NCI-H69 (cell line): ENCODE measurements around the gene OTUB1.
"Not testable (repeated sequence)": the region's sequence is repeated elsewhere in the genome, so short reads cannot be mapped to it uniquely, and the experiment has no call there.

Source experiments
- DNase-seq: peaks from one replicate; lab custom pipeline; 2025; lab: John Stamatoyannopoulos, UW

OTUB1 gene

DNA sequence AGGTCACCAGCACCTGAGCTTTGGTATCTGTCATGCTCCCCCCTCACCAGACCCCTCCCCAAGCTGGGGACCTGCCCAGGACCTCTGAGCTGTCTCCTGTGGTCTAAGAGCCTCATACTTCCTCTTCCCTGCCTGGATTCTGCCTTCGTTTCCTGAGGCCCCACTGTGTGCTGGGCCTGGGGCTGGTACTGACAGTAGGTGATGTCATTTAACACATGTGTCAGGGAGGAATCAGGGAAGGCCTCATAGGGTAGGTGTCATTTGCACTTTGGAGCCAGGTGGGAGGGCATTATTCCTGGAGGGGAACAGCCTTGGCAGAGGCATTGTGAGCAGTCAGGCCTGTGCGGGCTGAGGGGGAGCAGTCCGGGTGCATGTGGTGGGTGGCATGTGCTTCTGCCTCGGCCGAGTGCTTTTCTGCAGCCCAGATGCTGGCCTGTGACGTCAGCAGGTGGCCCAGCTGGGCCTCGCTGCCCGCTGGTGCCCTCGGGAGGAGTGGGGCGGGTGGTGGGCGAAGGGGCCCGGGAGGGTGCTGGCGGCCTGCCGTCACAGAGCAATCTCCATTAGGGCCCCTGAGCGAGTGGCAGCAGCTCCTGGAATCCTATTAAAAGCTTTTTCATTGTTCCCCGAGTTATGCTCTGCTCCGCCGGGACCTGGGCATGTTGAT is 58.6 kb downstream of the OTUB1 start:
- peak; percentile 95 for DNase-seq

DNA sequence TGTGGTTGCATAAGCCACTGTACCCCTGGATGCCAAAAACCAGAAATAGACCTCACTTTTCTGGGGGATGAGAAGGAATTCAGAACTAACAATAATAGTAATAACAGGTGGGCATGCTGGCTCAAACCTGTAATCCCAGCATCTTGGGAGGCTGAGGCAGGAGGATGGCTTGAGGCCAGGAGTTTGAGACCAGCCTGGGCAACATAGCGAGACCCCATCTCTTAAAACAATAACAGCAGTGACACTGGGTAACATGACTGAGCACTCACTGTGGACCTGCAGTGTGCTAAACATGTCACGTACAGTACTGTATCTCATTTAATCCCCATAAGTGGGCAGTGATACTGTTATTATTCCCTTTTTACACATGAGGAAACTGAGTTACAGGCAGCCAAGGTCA is 59.5 kb downstream of the OTUB1 start:
- DNase-seq = no peak

DNA sequence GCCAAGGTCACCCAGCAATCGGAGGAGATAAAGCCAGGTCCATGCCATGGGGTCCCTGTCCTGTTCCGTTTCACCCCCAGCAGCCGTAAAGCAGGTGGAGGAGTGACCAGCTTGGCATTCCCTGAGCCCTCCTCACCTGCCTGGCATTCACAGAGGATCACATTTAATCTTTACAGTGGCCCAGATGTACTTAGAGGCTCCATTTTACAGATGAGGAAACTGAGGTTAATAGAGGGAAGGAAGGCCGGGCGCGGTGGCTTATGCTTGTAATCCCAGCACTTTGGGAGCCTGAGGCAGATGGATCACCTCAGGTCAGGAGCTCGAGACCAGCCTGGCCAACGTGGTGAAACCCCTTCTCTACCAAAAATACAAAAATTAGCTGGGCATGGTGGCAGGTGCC is 61.1 kb downstream of the OTUB1 start:
- DNase-seq = not testable (repeated sequence)
